Measurements from ENCODE around the gene EPG5. TPM values are rescaled to one million over a fixed set of nuclear protein-coding genes. Genes with fewer than 3 reads are reported as not detected.

Gene EPG5
- polyA plus RNA-seq, 1 experiment, result 37.8 TPM

GRCh38 chr18:45837283-45838070 is 129.7 kb downstream of the EPG5 start:
- no peak for TF ChIP-seq CTCF (IDR thresholded peaks at IDR 0.05; ENCODE audit: insufficient read depth, low read depth, low read length)
- POLR2A ChIA-PET, result no interaction called here
- no peak for DNase-seq (ENCODE audit: low read depth)
- peak overlapping the region; percentile 25; the same call in 1 of the 2 replicates for H3K4me3 ChIP-seq (ENCODE audit: low read depth, low read length)
- H3K27me3 ChIP-seq (ENCODE audit: control insufficient read depth, insufficient read depth, low read length), result peaks cover 4% of the 10 kb centered on the region
- no peaks in the 10 kb centered on the region for H3K36me3 ChIP-seq (ENCODE audit: control insufficient read depth, insufficient read depth, low read length)
- CTCF ChIA-PET, result interaction anchor here (0.6 to 4.1 kb wide), 5 partner anchors 35 to 148 kb away, joined by 3 to 46 read pairs (median 4); partner anchors contain the start of gene SLC14A1

- ChIA-PET CTCF (interaction anchor here (0.6 to 4.1 kb wide), 2 partner anchors 147 to 173 kb away, joined by 3 to 46 read pairs; no protein-coding TSS in a partner anchor), POLR2A (no interaction called here)
- H3K36me3 ChIP-seq (ENCODE audit: control insufficient read depth, insufficient read depth, low read length), result no peaks in the 10 kb centered on the region
- no peak for TF ChIP-seq CTCF (IDR thresholded peaks at IDR 0.05; ENCODE audit: insufficient read depth, low read depth, low read length)
- DNase-seq (ENCODE audit: low read depth), result no peak
- H3K4me3 ChIP-seq (ENCODE audit: low read depth, low read length), result no peak overlapping the region
- H3K27me3 ChIP-seq (ENCODE audit: control insufficient read depth, insufficient read depth, low read length), result peaks cover 4% of the 10 kb centered on the region
These were observed 130.6 kb downstream of the EPG5 start for GRCh38 chr18:45836242-45837205.

- Histone ChIP-seq H3K27me3 (ENCODE audit: control insufficient read depth, insufficient read depth, low read length) (peaks cover 4% of the 10 kb centered on the region), H3K36me3 (ENCODE audit: control insufficient read depth, insufficient read depth, low read length) (no peaks in the 10 kb centered on the region), H3K4me3 (ENCODE audit: low read depth, low read length) (no peak overlapping the region)
- TF ChIP-seq CTCF (IDR thresholded peaks at IDR 0.05; ENCODE audit: insufficient read depth, low read depth, low read length), result no peak
- POLR2A ChIA-PET, result no interaction called here
- DNase-seq (ENCODE audit: low read depth), result no peak
- CTCF ChIA-PET, result interaction anchor here (0.5 to 1.3 kb wide), 5 partner anchors 86 to 146 kb away, joined by 3 to 6 read pairs (median 4); no protein-coding TSS in a partner anchor
These were observed 132.0 kb downstream of the EPG5 start for GRCh38 chr18:45835057-45835636.

DNA sequence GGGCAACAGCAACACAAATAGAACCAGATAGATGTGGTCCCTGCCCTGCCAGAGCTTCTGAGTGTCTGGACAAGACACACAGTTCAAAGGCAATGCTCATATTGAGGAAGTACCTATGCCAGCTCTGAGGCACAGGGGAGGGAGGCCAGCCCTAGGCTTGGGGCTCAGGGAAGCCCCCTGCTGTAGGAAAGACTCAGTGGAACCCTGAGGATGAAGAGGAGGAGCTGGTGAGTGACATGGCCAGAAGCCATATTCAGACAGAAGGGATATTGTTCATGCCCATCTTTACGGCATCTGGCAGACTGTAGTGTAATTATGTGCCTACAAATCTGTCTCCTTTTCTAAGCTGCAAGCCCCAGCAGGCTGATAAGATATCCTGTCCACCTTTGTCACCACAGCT is 132.8 kb downstream of the EPG5 start:
- no peak for TF ChIP-seq CTCF (IDR thresholded peaks at IDR 0.05; ENCODE audit: insufficient read depth, low read depth, low read length)
- Histone ChIP-seq H3K36me3 (ENCODE audit: control insufficient read depth, insufficient read depth, low read length) (no peaks in the 10 kb centered on the region), H3K27me3 (ENCODE audit: control insufficient read depth, insufficient read depth, low read length) (peaks cover 4% of the 10 kb centered on the region), H3K4me3 (ENCODE audit: low read depth, low read length) (no peak overlapping the region)
- POLR2A ChIA-PET, result no interaction called here
- CTCF ChIA-PET, result interaction anchor here (0.7 to 1.3 kb wide), 3 partner anchors 11 to 142 kb away, joined by 3 to 6 read pairs (median 4); no protein-coding TSS in a partner anchor
- DNase-seq (ENCODE audit: low read depth), result no peak

Data from BJ (cell line).